ENCODE data around the gene ACOT8.

Gene ACOT8

GRCh38 chr20:45892828-45893500, 35.8 kb upstream of the ACOT8 start:
- Mint-ChIP-seq H3K4me3 (peak overlapping the region; percentile 92 to 94), H3K27me3 (no peaks in the 10 kb centered on the region), H3K36me3 (peaks cover 29 to 44% of the 10 kb centered on the region in 2 donors), H3K4me1 (peaks cover 15 to 32% of the 10 kb centered on the region in 2 donors), H3K27ac (no peak overlapping the region), H3K9me3 (no peaks in the 10 kb centered on the region)
- DNase-seq = no peak
- no peak for ATAC-seq (replicated peaks)

DNA sequence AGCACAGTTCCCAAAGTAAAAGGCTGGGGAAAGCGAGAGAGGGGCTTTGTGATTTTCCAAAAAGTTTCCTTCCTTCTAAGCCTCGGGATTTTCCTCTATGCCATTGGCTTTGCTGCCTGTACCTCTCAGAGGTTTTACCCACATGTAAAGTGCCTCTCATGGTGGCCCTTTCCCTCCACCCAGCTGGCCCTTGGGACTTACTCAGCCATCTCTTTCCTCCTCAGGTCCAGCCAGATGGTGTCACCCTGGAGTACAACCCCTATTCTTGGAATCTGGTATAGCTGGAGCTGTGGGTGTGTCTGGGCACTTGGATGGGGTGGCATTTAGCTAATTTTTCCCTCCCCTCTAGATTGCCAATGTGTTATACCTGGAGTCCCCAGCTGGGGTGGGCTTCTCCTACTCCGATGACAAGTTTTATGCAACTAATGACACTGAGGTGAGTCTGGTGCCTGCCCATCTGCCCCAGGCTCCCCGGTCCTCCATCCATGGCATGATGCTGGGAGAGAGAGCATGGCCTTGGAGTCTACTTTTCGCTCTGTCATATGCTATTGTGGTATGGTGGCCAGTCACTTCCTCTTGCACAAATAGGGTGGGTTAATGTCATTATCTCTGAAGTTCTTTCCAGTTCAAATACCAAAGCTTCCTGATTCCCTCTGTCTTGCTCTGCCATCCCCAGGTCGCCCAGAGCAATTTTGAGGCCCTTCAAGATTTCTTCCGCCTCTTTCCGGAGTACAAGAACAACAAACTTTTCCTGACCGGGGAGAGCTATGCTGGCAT, 35.0 kb upstream of the ACOT8 start:
- H3K4me3 Mint-ChIP-seq = peak overlapping the region; percentile 92 to 94
- no peaks in the 10 kb centered on the region for H3K9me3 Mint-ChIP-seq
- peaks cover 18 to 33% of the 10 kb centered on the region in 2 donors for H3K4me1 Mint-ChIP-seq
- DNase-seq (no peak), ATAC-seq (replicated peaks) (no peak)
- no peaks in the 10 kb centered on the region for H3K27me3 Mint-ChIP-seq
- H3K36me3 Mint-ChIP-seq = peaks cover 33 to 42% of the 10 kb centered on the region in 2 donors
- H3K27ac Mint-ChIP-seq = peak overlapping the region; percentile 97

DNA sequence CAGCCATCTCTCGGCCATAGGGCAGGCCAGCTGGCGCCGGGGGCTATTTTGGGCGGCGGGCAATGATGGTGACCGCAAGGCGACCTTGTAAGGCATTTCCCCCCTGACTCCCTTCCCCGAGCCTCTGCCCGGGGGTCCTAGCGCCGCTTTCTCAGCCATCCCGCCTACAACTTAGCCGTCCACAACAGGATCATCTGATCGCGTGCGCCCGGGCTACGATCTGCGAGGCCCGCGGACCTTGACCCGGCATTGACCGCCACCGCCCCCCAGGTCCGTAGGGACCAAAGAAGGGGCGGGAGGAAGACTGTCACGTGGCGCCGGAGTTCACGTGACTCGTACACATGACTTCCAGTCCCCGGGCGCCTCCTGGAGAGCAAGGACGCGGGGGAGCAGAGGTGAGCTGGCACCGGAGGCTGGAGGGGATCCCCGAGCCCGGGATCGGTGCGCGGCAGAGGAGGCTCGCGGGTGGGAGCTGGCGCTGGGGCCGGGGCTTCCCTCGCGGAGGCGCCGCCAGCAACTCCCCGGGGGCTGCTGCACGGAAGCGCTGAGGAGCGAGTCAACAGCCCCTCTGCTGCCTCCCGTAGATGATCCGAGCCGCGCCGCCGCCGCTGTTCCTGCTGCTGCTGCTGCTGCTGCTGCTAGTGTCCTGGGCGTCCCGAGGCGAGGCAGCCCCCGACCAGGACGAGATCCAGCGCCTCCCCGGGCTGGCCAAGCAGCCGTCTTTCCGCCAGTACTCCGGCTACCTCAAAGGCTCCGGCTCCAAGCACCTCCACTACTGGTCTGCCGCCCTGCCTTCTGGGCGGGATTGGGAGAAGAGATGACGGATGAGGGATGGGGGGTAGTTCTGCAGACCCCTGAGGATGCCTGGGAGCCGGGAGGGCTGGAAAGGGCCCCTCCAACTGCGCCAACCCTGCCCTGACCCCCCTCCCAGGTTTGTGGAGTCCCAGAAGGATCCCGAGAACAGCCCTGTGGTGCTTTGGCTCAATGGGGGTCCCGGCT, 34.1 kb upstream of the ACOT8 start, which contains the start of the genes CTSA and NEURL2:
CTSA (plus strand) TSS at position 351 of the 999 bp plus-strand sequence; CDS start at position 585, 234 bp downstream.
NEURL2 (minus strand) TSS at position 224 of the 999 bp plus-strand sequence; CDS start at position 7, 217 bp downstream.
- DNase-seq (peak; percentile 89), ATAC-seq (replicated peaks) (peak; percentile 85 to 89)
- no peaks in the 10 kb centered on the region for H3K27me3 Mint-ChIP-seq
- H3K36me3 Mint-ChIP-seq = peaks cover 30 to 44% of the 10 kb centered on the region in 2 donors
- H3K4me3 Mint-ChIP-seq = peak within 1 kb of the TSS; percentile 92 to 94
- peaks cover 23 to 41% of the 10 kb centered on the region in 2 donors for H3K4me1 Mint-ChIP-seq
- no peaks in the 10 kb centered on the region for H3K9me3 Mint-ChIP-seq
- H3K27ac Mint-ChIP-seq = peak within 1 kb of the TSS; percentile 97

DNA sequence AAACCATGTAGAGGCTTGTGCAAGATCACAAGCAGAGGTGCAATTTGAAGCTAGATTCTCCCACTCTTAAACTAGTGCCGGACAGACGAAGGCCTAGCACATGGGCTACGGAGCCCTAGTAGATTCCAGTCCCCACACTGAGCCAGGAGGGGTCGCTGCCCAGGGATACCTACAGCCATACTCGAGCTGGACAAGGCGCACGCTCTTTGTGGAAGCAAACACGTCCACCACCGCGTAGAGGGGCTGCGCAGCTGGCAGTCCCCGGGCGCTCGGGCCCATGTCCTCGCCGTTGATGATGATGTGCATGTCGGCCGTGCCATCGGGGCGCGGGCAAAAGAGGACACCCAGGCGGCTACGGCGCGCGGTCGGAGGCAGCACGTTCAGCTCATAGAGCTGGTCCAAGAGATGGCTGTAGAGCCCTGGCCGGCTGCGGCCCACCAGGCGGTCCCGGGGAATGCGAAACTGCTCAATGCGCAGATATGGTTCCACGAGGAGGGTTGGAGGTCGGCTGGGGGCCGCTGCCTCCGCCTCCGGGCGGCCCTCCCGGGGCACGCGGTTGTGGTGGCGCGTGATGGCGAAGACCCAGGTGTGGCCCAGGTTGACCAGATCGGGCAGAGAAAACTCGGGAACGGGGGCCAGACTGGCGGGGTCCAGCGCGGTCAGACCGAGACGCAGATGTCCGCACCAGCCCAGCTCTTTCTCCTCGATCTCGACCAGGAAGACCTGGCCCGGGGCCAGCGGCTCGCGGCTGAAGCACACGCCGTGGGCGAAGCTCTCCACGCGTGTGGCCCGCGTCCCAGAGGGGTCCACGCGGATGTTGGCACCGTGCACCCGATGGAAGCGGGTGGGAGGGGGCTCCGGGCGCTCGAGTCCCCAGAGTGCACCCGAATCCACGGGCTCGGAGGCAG, 33.1 kb upstream of the ACOT8 start:
- peak; percentile 51 to 54 for ATAC-seq (replicated peaks)
- Mint-ChIP-seq H3K27me3 (no peaks in the 10 kb centered on the region), H3K27ac (peak overlapping the region; percentile 97), H3K4me3 (peak overlapping the region; percentile 92 to 94), H3K36me3 (peaks cover 24 to 47% of the 10 kb centered on the region in 2 donors), H3K9me3 (no peaks in the 10 kb centered on the region), H3K4me1 (peaks cover 25 to 44% of the 10 kb centered on the region in 2 donors)
- DNase-seq = peak; percentile 52

DNA sequence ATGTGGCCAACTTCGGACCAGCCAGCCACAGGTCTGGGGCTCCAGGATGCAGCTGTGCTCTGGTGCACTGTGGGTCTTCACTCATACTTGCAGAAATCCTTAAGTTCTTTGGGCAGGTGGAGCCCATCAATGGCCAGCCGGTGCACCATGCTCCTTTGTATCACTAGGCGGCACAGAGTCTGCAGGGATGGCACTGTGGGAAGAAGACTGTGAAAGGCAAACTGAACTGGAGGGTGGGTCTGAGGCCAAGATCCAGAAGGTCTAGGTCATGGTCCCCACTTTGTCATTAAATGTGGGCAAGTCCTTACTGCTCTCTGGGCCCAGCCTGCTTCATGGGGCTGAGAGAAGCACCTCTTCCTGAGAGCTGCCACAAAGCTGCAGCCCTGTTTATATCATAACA, 31.5 kb upstream of the ACOT8 start:
- Mint-ChIP-seq H3K4me1 (peaks cover 28 to 61% of the 10 kb centered on the region in 2 donors), H3K4me3 (no peak overlapping the region), H3K27ac (no peak overlapping the region), H3K27me3 (no peaks in the 10 kb centered on the region), H3K36me3 (peaks cover 17 to 40% of the 10 kb centered on the region in 2 donors), H3K9me3 (no peaks in the 10 kb centered on the region)
- DNase-seq = no peak
- ATAC-seq (replicated peaks) = no peak

- Mint-ChIP-seq H3K9me3 (no peaks in the 10 kb centered on the region), H3K4me1 (peaks cover 26 to 69% of the 10 kb centered on the region in 2 donors), H3K36me3 (peaks cover 25 to 48% of the 10 kb centered on the region in 2 donors), H3K4me3 (no peak within 1 kb of the TSS), H3K27ac (no peak within 1 kb of the TSS), H3K27me3 (no peaks in the 10 kb centered on the region)
- ATAC-seq (replicated peaks) = no peak
- no peak for DNase-seq
Observed at GRCh38 chr20:45887346-45887715, 30.1 kb upstream of the ACOT8 start, which contains the start of gene SPATA25. SPATA25 (minus strand) TSS chr20:45887622; CDS start chr20:45887590, 32 bp downstream.

- DNase-seq = no peak
- no peak overlapping the region for H3K27ac Mint-ChIP-seq
- ATAC-seq (replicated peaks) = no peak
- H3K27me3 Mint-ChIP-seq = no peaks in the 10 kb centered on the region
- H3K4me3 Mint-ChIP-seq = no peak overlapping the region
- no peaks in the 10 kb centered on the region for H3K9me3 Mint-ChIP-seq
- H3K36me3 Mint-ChIP-seq = peaks cover 26 to 51% of the 10 kb centered on the region in 2 donors
- H3K4me1 Mint-ChIP-seq = peaks cover 27 to 68% of the 10 kb centered on the region in 2 donors
Observed at GRCh38 chr20:45886590-45887345, 29.6 kb upstream of the ACOT8 start.

- no peak for ATAC-seq (replicated peaks)
- Mint-ChIP-seq H3K27ac (peak overlapping the region; percentile 42), H3K4me3 (peak overlapping the region in 1 of 2 donors; percentile 19), H3K9me3 (no peaks in the 10 kb centered on the region), H3K36me3 (peaks cover 28 to 50% of the 10 kb centered on the region in 2 donors), H3K4me1 (peaks cover 30 to 61% of the 10 kb centered on the region in 2 donors), H3K27me3 (no peaks in the 10 kb centered on the region)
- DNase-seq = no peak
Observed at GRCh38 chr20:45883100-45883469, 25.9 kb upstream of the ACOT8 start.

DNA sequence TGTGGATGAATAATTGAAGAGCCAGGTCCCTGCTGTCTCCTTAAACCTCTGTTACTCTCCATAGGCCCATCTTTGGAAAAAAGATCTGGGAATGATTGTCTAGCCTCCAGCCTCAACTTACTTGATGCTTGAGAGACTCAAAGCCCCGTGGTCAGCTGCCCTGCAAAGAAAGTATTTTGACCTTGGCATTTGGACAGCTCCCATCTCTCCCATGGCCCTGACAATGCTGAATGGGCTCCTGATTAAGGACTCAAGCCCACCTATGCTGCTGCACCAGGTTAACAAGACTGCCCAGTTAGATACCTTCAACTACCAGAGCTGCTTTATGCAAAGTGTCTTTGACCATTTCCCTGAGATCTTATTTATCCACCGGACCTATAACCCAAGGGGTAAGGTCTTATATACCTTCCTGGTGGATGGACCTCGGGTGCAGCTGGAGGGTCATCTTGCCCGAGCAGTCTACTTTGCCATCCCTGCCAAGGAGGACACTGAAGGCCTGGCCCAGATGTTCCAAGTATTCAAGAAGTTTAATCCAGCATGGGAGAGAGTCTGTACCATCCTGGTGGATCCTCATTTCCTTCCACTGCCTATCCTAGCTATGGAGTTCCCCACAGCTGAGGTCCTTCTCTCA, 25.4 kb upstream of the ACOT8 start:
- H3K9me3 Mint-ChIP-seq = no peaks in the 10 kb centered on the region
- DNase-seq = no peak
- peak overlapping the region; percentile 80 for H3K27ac Mint-ChIP-seq
- H3K4me1 Mint-ChIP-seq = peaks cover 28 to 61% of the 10 kb centered on the region in 2 donors
- H3K4me3 Mint-ChIP-seq = peak overlapping the region; percentile 51 to 76
- H3K27me3 Mint-ChIP-seq = no peaks in the 10 kb centered on the region
- H3K36me3 Mint-ChIP-seq = peaks cover 26 to 48% of the 10 kb centered on the region in 2 donors
- ATAC-seq (replicated peaks) = no peak

DNA sequence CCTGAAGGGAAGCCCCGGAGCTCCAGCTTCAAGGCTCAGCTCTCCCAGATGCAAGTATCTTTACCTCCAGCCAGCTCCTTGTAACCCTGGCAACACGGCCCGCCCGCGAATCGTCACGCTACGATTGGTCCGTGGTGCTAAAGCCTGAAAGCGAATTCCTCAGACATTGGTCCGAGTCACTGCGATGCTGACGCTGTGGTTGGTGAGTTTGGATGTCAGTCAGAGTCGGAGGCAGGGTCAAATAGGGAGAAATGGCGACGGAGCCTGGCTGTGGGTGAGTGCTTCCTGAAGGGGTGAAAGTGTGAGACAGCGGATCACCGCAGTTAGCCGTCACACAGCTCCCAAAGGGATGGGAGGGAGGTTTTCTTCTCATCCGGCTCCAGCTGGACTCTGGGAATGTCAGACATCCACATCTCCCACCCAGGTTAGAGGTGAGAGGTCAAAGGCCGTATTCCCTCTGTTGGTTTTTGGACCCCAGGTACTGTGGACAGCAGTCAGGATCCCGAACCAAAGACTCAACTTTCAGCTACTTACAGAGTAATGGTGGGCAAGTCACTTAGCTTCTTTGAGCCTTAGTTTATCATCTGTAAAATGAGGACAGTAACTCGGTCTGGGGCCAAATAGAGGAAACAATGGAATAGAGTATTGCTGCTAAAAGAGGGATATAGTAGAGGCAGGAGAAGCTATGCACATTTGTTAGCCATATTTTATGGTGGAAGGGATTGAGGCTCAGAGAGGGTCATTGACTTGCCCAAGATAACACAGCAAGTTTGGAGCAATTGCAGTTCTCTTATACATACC, 24.0 kb upstream of the ACOT8 start, which contains the start of gene ZSWIM1:
ZSWIM1 (plus strand) TSS at position 240 of the 801 bp plus-strand sequence. CDS start 1,366 bp downstream, outside the sequence.
- Mint-ChIP-seq H3K27me3 (no peaks in the 10 kb centered on the region), H3K27ac (peak within 1 kb of the TSS; percentile 95), H3K4me3 (peak within 1 kb of the TSS; percentile 85 to 92), H3K9me3 (no peaks in the 10 kb centered on the region), H3K4me1 (peaks cover 21 to 52% of the 10 kb centered on the region in 2 donors), H3K36me3 (peaks cover 20 to 44% of the 10 kb centered on the region in 2 donors)
- DNase-seq (peak; percentile 98), ATAC-seq (replicated peaks) (peak; percentile 99)

GRCh38 chr20:45878076-45878761, 21.0 kb upstream of the ACOT8 start:
- Mint-ChIP-seq H3K27me3 (no peaks in the 10 kb centered on the region), H3K4me1 (peaks cover 13 to 27% of the 10 kb centered on the region in 2 donors), H3K9me3 (no peaks in the 10 kb centered on the region), H3K27ac (no peak overlapping the region), H3K4me3 (no peak overlapping the region), H3K36me3 (peaks cover 14 to 32% of the 10 kb centered on the region in 2 donors)
- DNase-seq (no peak), ATAC-seq (replicated peaks) (no peak)

Measured in stimulated activated naive B cell treated with anti-CD40 and anti-IgM and Interleukin-4, amounts not matched to agents 10 μg/mL and 1 μg/mL and 100 μg/mL, for 72 hours (primary cell).